HG02571 (cell line): ENCODE data around the gene YWHAE.

Experiments
- ATAC-seq: cut with Tn5 transposase; IDR thresholded peaks from one replicate; pipeline ENCODE4 v1.9.1; 2021; ENCODE audit warnings: mild to moderate bottlenecking, moderate library complexity; ENCODE audit not compliant: unreplicated experiment

Gene YWHAE

GRCh38 chr17:1298606-1299005, 101.4 kb downstream of the YWHAE start:
- no peak for ATAC-seq
